K562 (cell line): Measurements from ENCODE around the gene PSMD14. TPM values are rescaled to one million over a fixed set of nuclear protein-coding genes. Genes with fewer than 3 reads are reported as not detected.

Experiments
- ATAC-seq: fragments of 200-7000 bp; cut with Tn5 transposase; 3 replicates; pipeline ENCODE4 v1.9.1; 2020; ENCODE audit warnings: moderate library complexity
- BruUV-seq: library from RNA; stranded (reverse); fragments of 400-500 nt; replicated peaks from 2 replicates; lab custom pipeline; 2021; lab: Mats Ljungman, UMichigan
- CTCF ChIA-PET: fragments of 300-600 bp; formaldehyde crosslinking; extraction: SDS; loops from one replicate; lab custom pipeline; 2021; ENCODE audit warnings: low intra/inter-chr PET ratio; lab: Yijun Ruan, JAX
- POLR2A ChIA-PET: fragments of 300-600, 350-650 bp; sonication (Branson Sonifier 250); formaldehyde crosslinking; extraction: SDS; loops from one replicate; lab custom pipeline; 2021; ENCODE audit warnings: antibody characterized with exemption, inconsistent platforms; lab: Yijun Ruan, JAX
- DNase-seq, 4 experiments: peaks; one replicate each; pipeline versions ENCODE4 v3.0.0 to v3.0.0-alpha.2; 2011 to 2018; ENCODE audit warnings: low spot score in 3 of 4, mixed read lengths in 3 of 4; ENCODE audit errors: extremely low read depth in 1 of 4
- FAIRE-seq: peaks from 2 replicates; lab custom pipeline; 2011; peaks lifted over from hg19 to GRCh38; lab: Jason Lieb, UNC
- H2AFZ ChIP-seq: 2 replicates; pipeline ENCODE4 v1.6.0; 2011; ENCODE audit warnings: low read depth, low read length, control low read depth, inconsistent platforms
- H3K27ac ChIP-seq: fragments of 200-600 bp; 3 replicates; pipeline ENCODE4 v1.8.0; 2011; ENCODE audit warnings: low read depth, mild to moderate bottlenecking, control low read depth, inconsistent platforms, low read length, moderate library complexity, mixed read lengths; ENCODE audit errors: extremely low read depth
- H3K27me3 ChIP-seq, 2 experiments: fragments of 300-600 bp in 1 of 2; 2 replicates in 1 of 2; 3 replicates in 1 of 2; pipeline versions ENCODE4 v1.6.0 to v1.8.0; 2011; ENCODE audit warnings: inconsistent platforms in 2 of 2, low read length in 2 of 2, mild to moderate bottlenecking in 1 of 2, mixed read lengths in 1 of 2, moderate library complexity in 1 of 2; ENCODE audit not compliant: control insufficient read depth in 2 of 2, insufficient read depth in 2 of 2
- H3K36me3 ChIP-seq: fragments of 300-600 bp; 3 replicates; pipeline ENCODE4 v1.8.0; 2011; ENCODE audit warnings: mild to moderate bottlenecking, low read length, inconsistent platforms; ENCODE audit not compliant: control insufficient read depth, insufficient read depth
- H3K4me1 ChIP-seq, 2 experiments: fragments of 200-600 bp in 1 of 2; replicated peaks in 1 of 2; 2 replicates in 1 of 2; 3 replicates in 1 of 2; pipeline versions ENCODE4 v1.5.1 to v1.8.0; 2011; ENCODE audit warnings: inconsistent platforms in 2 of 2, low read length in 2 of 2, mild to moderate bottlenecking in 1 of 2, mixed read lengths in 1 of 2, moderate library complexity in 1 of 2; ENCODE audit not compliant: control insufficient read depth in 2 of 2, insufficient read depth in 2 of 2
- H3K4me2 ChIP-seq: 2 replicates; pipeline ENCODE4 v1.6.1; 2011; ENCODE audit warnings: low read length, control low read depth, inconsistent platforms, mixed read lengths; ENCODE audit not compliant: insufficient read depth
- H3K4me3 ChIP-seq: fragments of 200-600 bp; sonication (generic), shearing (Covaris generic); 2 replicates; pipeline ENCODE4 v1.5.1; 2016; ENCODE audit warnings: control low read depth, inconsistent platforms
- H3K79me2 ChIP-seq: fragments of 200-600 bp; 3 replicates; pipeline ENCODE4 v1.8.0; 2011; ENCODE audit warnings: low read length, inconsistent platforms; ENCODE audit not compliant: control insufficient read depth, insufficient read depth
- H3K9ac ChIP-seq, 2 experiments: 2 replicates each; pipeline versions ENCODE4 v1.6.0 to v1.6.1; 2011; ENCODE audit warnings: low read depth in 2 of 2, low read length in 2 of 2, control low read depth in 1 of 2, inconsistent platforms in 1 of 2, mild to moderate bottlenecking in 1 of 2, mixed read lengths in 1 of 2; ENCODE audit not compliant: insufficient read depth in 1 of 2
- H3K9me1 ChIP-seq: one replicate; pipeline ENCODE4 v1.6.0; 2011; ENCODE audit warnings: inconsistent platforms, mild to moderate bottlenecking, low read length, moderate library complexity; ENCODE audit not compliant: control insufficient read depth, insufficient read depth
- H3K9me3 ChIP-seq: replicated peaks from 2 replicates; pipeline ENCODE4 v1.5.1; 2011; ENCODE audit warnings: low read depth, low read length, inconsistent platforms; ENCODE audit not compliant: control insufficient read depth, insufficient read depth
- H4K20me1 ChIP-seq: replicated peaks from 2 replicates; pipeline ENCODE4 v1.6.1; 2011; ENCODE audit warnings: low read length, inconsistent platforms, mixed read lengths; ENCODE audit not compliant: control insufficient read depth, insufficient read depth
- GTF2E2 ChIP-seq: fragments of 200-800 bp; sonication (Bioruptor generic); IDR thresholded peaks from 2 replicates; pipeline ENCODE4 v1.6.1; 2016; ENCODE audit warnings: missing genetic modification characterization, missing compliant biosample characterization
- NCOA1 ChIP-seq: fragments of 450-650 bp; IDR thresholded peaks from 2 replicates; pipeline ENCODE4 v1.6.1; 2016; ENCODE audit warnings: low read depth
- in situ Hi-C: fragments of 300-500 bp; cut with MboI; formaldehyde crosslinking; loops from 4 replicates; pipeline ENCODE4 v1.15.0; 2018; ENCODE audit warnings: inconsistent platforms, mixed read lengths
- intact Hi-C: fragments of 100-400 bp; cut with micrococcal nuclease; formaldehyde crosslinking; loops from 2 replicates; pipeline ENCODE4 v1.14.2; 2022
- polyA plus RNA-seq, 8 experiments: library from polyadenylated mRNA; depleted of rRNA in 4 of 8; stranded (reverse) in 5 of 8; unstranded in 3 of 8; fragments of >200 nt; fragmentation: Nextera tagmentation in 2 of 8; fragmentation: Illumina TruSeq in 1 of 8; extraction: Ambion mirVana in 2 of 8; extraction: Trizol in 1 of 8; gene quantifications; 2 replicates each; pipeline versions ENCODE4 v1.2.1 to v1.2.3, GENCODE V29; 2011 to 2014; ENCODE audit warnings: inconsistent platforms in 1 of 8, missing spikeins in 1 of 8
- total RNA-seq, 7 experiments: library from RNA; depleted of rRNA in 6 of 7; stranded (reverse); fragments of >200 nt in 6 of 7; fragmentation: Illumina TruSeq in 2 of 7; extraction: Trizol in 2 of 7; gene quantifications; 2 replicates each; pipeline versions ENCODE4 v1.2.1 to v1.2.3, GENCODE V29; 2011 to 2021; ENCODE audit warnings: low replicate concordance in 1 of 7
- TF ChIP-seq, protein P1 (sequence below), 2 experiments: fragments of 450-650 bp in 1 of 2; sonication (generic) in 1 of 2; formaldehyde crosslinking in 1 of 2; IDR thresholded peaks in 1 of 2; conservative IDR thresholded peaks in 1 of 2; 2 replicates each; pipeline versions ENCODE4 v1.6.1 to v1.8.1; 2016 to 2023; ENCODE audit warnings: mild to moderate bottlenecking in 2 of 2, moderate library complexity in 2 of 2, inconsistent platforms in 1 of 2, missing genetic modification reagents in 1 of 2

PSMD14 gene
- total and polyA plus RNA-seq, 9 of the 15 experiments (the other 6 are each of a cell fraction or from before 2014, with no cell fraction given) = 151 to 515 (median 228) TPM

DNA sequence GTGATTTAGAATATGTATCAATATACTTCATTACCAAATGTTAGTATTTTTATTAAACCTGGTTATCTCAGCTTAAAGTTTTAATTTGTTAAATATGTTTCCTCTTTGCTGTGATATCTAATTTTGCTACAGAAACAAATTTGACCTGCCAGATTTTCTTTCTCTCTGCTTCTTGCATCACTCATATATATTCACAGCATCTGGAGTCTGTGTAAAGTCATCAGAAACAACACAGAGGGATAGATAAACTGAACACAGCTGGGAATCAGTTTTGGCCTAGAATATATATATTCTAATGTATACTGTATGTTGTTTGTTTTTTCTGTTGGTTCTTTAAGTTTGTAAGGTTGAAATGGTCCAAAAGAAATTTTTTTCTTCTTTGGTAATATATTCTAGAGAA lies 8.5 kb downstream of the PSMD14 start:
- no peaks in the 10 kb centered on the region for H4K20me1 ChIP-seq
- no peaks in the 10 kb centered on the region for H3K9me3 ChIP-seq
- H3K4me3 ChIP-seq = no peak overlapping the region
- no peaks in the 10 kb centered on the region for H3K9me1 ChIP-seq
- DNase-seq (no peak), FAIRE-seq (no peak)
- intact Hi-C loops = no loop called here
- no peak overlapping the region for H3K27ac ChIP-seq
- TF ChIP-seq, protein P1, sequence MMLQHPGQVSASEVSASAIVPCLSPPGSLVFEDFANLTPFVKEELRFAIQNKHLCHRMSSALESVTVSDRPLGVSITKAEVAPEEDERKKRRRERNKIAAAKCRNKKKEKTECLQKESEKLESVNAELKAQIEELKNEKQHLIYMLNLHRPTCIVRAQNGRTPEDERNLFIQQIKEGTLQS (IDR thresholded peaks at IDR 0.05) = peak; percentile 21; the same call in 1 of the 2 replicates
- TF ChIP-seq, protein P1 (CRISPR knock-in tag; conservative IDR thresholded peaks at IDR 0.05) = no peak
- no peak for TF ChIP-seq GTF2E2
- TF ChIP-seq NCOA1 = no peak
- TF ChIP-seq, all 486 proteins: peak for 1
- CTCF ChIA-PET = no interaction called here
- ATAC-seq = no peak
- no peak overlapping the region for H2AFZ ChIP-seq
- no peak overlapping the region for H3K9ac ChIP-seq
- H3K36me3 ChIP-seq = peaks cover 72% of the 10 kb centered on the region
- BruUV-seq = no TSS peak
- H3K79me2 ChIP-seq = peaks cover 99% of the 10 kb centered on the region
- 0 out of 5 replicates have a peak, but pooled peaks cover 0 to 3% of the 10 kb centered on the region in 2 experiments for H3K4me1 ChIP-seq
- in situ Hi-C loops = no loop called here
- no peak overlapping the region for H3K4me2 ChIP-seq
- H3K27me3 ChIP-seq = no peaks in the 10 kb centered on the region
- POLR2A ChIA-PET = interaction anchor here (0.5 kb wide), 1 partner anchor 9 kb away, joined by 3 read pairs; the partner anchor contains the start of gene PSMD14
